NT2/D1 (cell line): ENCODE results near the gene RAB1A.

ENCODE experiments used
- DNase-seq: peaks from one replicate; pipeline ENCODE4 v3.0.0-alpha.2; 2011; ENCODE audit warnings: low read depth, low spot score
- H3K27me3 ChIP-seq: 2 replicates; pipeline ENCODE4 v1.6.0; 2011; ENCODE audit warnings: mild to moderate bottlenecking; ENCODE audit not compliant: insufficient read length, insufficient read depth
- H3K36me3 ChIP-seq: 2 replicates; pipeline ENCODE4 v1.6.1; 2011; ENCODE audit warnings: mild to moderate bottlenecking, low read length, mixed read lengths; ENCODE audit not compliant: insufficient read depth, insufficient read length
- H3K4me1 ChIP-seq: 2 replicates; pipeline ENCODE4 v1.5.1; 2011; ENCODE audit not compliant: insufficient read depth, insufficient read length
- H3K4me3 ChIP-seq: 2 replicates; pipeline ENCODE4 v1.5.1; 2011; ENCODE audit warnings: low read depth; ENCODE audit not compliant: insufficient read length
- H3K9ac ChIP-seq: 2 replicates; pipeline ENCODE4 v1.6.0; 2011; ENCODE audit warnings: low read depth; ENCODE audit not compliant: insufficient read length
- H3K9me3 ChIP-seq: 2 replicates; pipeline ENCODE4 v1.5.1; 2011; ENCODE audit warnings: mild to moderate bottlenecking, low read length; ENCODE audit not compliant: insufficient read depth
- SUZ12 ChIP-seq: IDR thresholded peaks from 2 replicates; pipeline ENCODE4 v1.6.1; 2011; ENCODE audit not compliant: insufficient read length, insufficient read depth; ENCODE audit errors: extremely low read depth
- YY1 ChIP-seq: IDR thresholded peaks from 2 replicates; pipeline ENCODE4 v1.6.1; 2011; ENCODE audit not compliant: insufficient read length, insufficient read depth
- ZNF274 ChIP-seq: IDR thresholded peaks from 2 replicates; pipeline ENCODE4 v1.6.1; 2011; ENCODE audit warnings: mild to moderate bottlenecking, low read depth, low read length

RAB1A gene

GRCh38 chr2:65050931-65051330, 79.0 kb downstream of the RAB1A start:
- Histone ChIP-seq H3K9ac (no peak overlapping the region), H3K27me3 (no peaks in the 10 kb centered on the region), H3K9me3 (peaks cover 28% of the 10 kb centered on the region), H3K36me3 (no peaks in the 10 kb centered on the region), H3K4me3 (no peak overlapping the region), H3K4me1 (no peaks in the 10 kb centered on the region)
- TF ChIP-seq YY1 (no peak), ZNF274 (no peak), SUZ12 (no peak)
- DNase-seq, result no peak

GRCh38 chr2:65049010-65049639, 80.8 kb downstream of the RAB1A start:
- H3K4me3 ChIP-seq, result no peak overlapping the region
- H3K27me3 ChIP-seq, result no peaks in the 10 kb centered on the region
- H3K4me1 ChIP-seq, result peaks cover 5% of the 10 kb centered on the region
- peaks cover 34% of the 10 kb centered on the region for H3K9me3 ChIP-seq
- H3K36me3 ChIP-seq, result no peaks in the 10 kb centered on the region
- no peak for DNase-seq
- TF ChIP-seq SUZ12, result no peak
- no peak for TF ChIP-seq ZNF274
- TF ChIP-seq YY1, result no peak
- H3K9ac ChIP-seq, result no peak overlapping the region

DNA sequence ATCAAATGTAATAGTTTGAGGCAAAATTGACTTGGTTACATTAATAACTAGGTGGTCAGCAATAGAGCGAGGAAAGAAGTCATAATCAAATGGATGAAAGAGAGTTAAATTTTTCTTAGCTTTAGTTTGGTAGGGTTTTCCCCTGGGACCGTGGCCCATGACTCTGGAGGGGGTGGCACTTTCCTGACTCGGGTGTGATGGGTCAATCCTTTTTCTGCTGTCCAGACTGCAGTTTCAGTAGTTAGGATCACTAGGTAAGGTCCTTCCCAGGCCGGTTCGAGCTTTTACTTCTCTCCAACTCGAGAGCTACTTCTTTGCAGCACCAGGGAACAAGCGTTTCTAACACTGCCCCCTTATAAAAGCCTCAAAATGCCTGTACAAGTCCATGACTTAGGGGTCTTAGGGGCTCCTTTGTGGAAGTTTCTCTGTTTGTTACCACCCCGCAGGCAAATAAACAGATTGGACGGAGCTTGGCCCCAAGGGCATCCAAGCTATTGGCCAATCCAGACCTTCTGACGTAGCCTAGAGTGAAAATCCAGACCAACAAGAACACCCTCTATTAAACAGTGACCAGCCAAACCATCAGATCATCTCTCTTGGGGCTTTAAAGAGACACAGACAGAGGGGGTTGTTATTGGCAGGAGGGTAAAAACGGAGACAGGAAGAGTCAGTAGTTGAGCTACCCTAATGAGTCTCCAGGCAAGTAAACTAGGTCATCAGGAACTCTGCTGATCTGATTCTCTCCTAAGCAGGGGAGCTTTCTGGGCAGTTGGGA, 83.1 kb downstream of the RAB1A start:
- Histone ChIP-seq H3K9me3 (peaks cover 48% of the 10 kb centered on the region), H3K4me3 (no peak overlapping the region), H3K27me3 (no peaks in the 10 kb centered on the region), H3K9ac (no peak overlapping the region), H3K4me1 (peaks cover 5% of the 10 kb centered on the region), H3K36me3 (peaks cover 2% of the 10 kb centered on the region)
- no peak for DNase-seq
- TF ChIP-seq YY1 (no peak), ZNF274 (no peak)

- peaks cover 48% of the 10 kb centered on the region for H3K9me3 ChIP-seq
- DNase-seq, result peak; percentile 89
- peaks cover 5% of the 10 kb centered on the region for H3K4me1 ChIP-seq
- peaks cover 2% of the 10 kb centered on the region for H3K36me3 ChIP-seq
- TF ChIP-seq ZNF274 (no peak), SUZ12 (no peak), YY1 (no peak)
- H3K9ac ChIP-seq, result peak overlapping the region; percentile 56
- no peak overlapping the region for H3K4me3 ChIP-seq
- no peaks in the 10 kb centered on the region for H3K27me3 ChIP-seq
Measured at GRCh38 chr2:65045651-65046050, 84.3 kb downstream of the RAB1A start.

- H3K4me3 ChIP-seq, result no peak overlapping the region
- peaks cover 5% of the 10 kb centered on the region for H3K4me1 ChIP-seq
- peaks cover 2% of the 10 kb centered on the region for H3K36me3 ChIP-seq
Measured at GRCh38 chr2:65044097-65044735, 85.7 kb downstream of the RAB1A start.

GRCh38 chr2:65043001-65043400, 86.9 kb downstream of the RAB1A start:
- no peak for DNase-seq
- H3K4me1 ChIP-seq, result peaks cover 5% of the 10 kb centered on the region
- H3K36me3 ChIP-seq, result peaks cover 2% of the 10 kb centered on the region
- no peak overlapping the region for H3K9ac ChIP-seq
- peaks cover 32% of the 10 kb centered on the region for H3K9me3 ChIP-seq
- no peak for TF ChIP-seq ZNF274
- TF ChIP-seq YY1, result no peak
- TF ChIP-seq SUZ12, result no peak
- H3K4me3 ChIP-seq, result no peak overlapping the region
- no peaks in the 10 kb centered on the region for H3K27me3 ChIP-seq

More at GRCh38 chr2:65044097-65044735, 85.7 kb downstream of the RAB1A start:
- H3K9ac ChIP-seq, result no peak overlapping the region
- peaks cover 45% of the 10 kb centered on the region for H3K9me3 ChIP-seq
- DNase-seq, result no peak
- TF ChIP-seq SUZ12 (no peak), ZNF274 (no peak), YY1 (no peak)
- H3K27me3 ChIP-seq, result no peaks in the 10 kb centered on the region

DNA sequence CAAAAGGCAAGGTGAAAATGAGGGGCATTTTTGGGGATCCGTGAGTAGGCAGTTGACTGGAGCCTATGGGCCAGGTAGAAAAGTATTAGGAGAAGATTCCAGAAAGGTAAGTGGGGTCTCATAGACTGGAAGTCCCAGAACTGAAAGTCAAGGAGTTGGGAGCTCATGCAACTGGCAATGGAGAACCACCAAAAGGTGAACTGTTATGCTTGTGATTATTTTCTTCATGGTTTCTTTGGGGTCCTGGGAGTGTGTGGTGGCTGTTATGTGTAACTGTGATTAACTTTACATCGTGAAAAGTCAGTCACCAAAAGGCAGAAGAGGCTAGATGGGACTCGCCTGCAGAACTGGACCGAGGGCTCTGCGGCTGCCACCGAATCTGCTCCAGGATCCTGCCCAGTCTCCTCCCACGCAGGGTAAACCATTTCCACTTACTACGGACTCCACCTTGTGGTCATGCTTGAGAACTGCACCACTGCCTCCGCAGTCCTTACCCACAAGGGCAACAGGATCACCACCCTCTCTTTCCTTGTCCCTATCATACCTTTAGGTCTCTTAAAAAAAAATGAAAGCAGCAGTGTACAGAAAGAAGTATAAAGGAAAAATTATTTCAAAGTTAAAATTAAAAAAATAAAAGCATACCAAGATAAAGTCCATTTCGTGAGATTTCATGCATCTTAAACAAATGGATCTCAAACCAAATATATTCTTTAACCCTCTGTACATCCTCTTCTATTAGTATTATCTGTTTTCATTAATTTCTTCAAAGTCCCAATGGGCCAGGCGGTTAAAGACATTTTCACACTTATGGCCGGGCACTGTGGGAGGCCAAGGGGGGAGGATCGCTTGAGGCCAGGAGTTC, 89.3 kb downstream of the RAB1A start:
- DNase-seq, result peak; percentile 69
- H3K9me3 ChIP-seq, result peaks cover 19% of the 10 kb centered on the region
- no peak overlapping the region for H3K9ac ChIP-seq
- peaks cover 2% of the 10 kb centered on the region for H3K36me3 ChIP-seq
- H3K4me1 ChIP-seq, result peaks cover 5% of the 10 kb centered on the region
- H3K4me3 ChIP-seq, result no peak overlapping the region
- TF ChIP-seq SUZ12 (no peak), YY1 (no peak), ZNF274 (no peak)
- no peaks in the 10 kb centered on the region for H3K27me3 ChIP-seq
